OCI-LY7 (cell line): ENCODE data around the gene WRNIP1. TPM values are rescaled to one million over a fixed set of nuclear protein-coding genes. Genes with fewer than 3 reads are reported as not detected.

ENCODE experiments used
- BruUV-seq: library from RNA; stranded (reverse); fragments of 400-500 nt; replicated peaks from 2 replicates; lab custom pipeline; 2021; lab: Mats Ljungman, UMichigan
- CTCF ChIA-PET: fragments of 300-600 bp; sonication (Branson Sonifier 250); formaldehyde crosslinking; loops from one replicate; lab custom pipeline; 2022; ENCODE audit warnings: antibody characterized with exemption; ENCODE audit not compliant: unreplicated experiment; lab: Charles Lee
- POLR2A ChIA-PET: fragments of 300-600 bp; sonication (Branson Sonifier 250); formaldehyde crosslinking; loops from one replicate; lab custom pipeline; 2022; ENCODE audit warnings: antibody characterized with exemption; lab: Charles Lee
- DNase-seq: peaks from one replicate; pipeline ENCODE4 v3.0.0-alpha.2; 2015; ENCODE audit warnings: low spot score
- H2AFZ ChIP-seq: fragments of 200-600 bp; sonication (generic), shearing (Covaris generic); 2 replicates; pipeline ENCODE4 v1.6.1; 2014; ENCODE audit warnings: mild to moderate bottlenecking, antibody characterized with exemption, low read length, moderate library complexity
- H3K27ac ChIP-seq: fragments of 200-600 bp; sonication (generic); 2 replicates; pipeline ENCODE4 v1.5.1; 2014; ENCODE audit warnings: mixed run types, low read depth, mild to moderate bottlenecking, moderate library complexity, low read length, inconsistent platforms; ENCODE audit not compliant: poor library complexity, severe bottlenecking
- H3K36me3 ChIP-seq: fragments of 200-600 bp; sonication (generic); 2 replicates; pipeline ENCODE4 v1.6.1; 2014; ENCODE audit warnings: mild to moderate bottlenecking, antibody characterized with exemption, low read length, moderate library complexity, mixed read lengths; ENCODE audit not compliant: insufficient read depth
- H3K4me1 ChIP-seq: fragments of 200-600 bp; sonication (generic); 2 replicates; pipeline ENCODE4 v1.5.1; 2014; ENCODE audit warnings: mild to moderate bottlenecking, low read length; ENCODE audit not compliant: insufficient read depth, poor library complexity, severe bottlenecking
- H3K4me2 ChIP-seq: fragments of 200-600 bp; sonication (generic); 2 replicates; pipeline ENCODE4 v1.6.1; 2014; ENCODE audit warnings: mild to moderate bottlenecking, low read length
- H3K4me3 ChIP-seq: fragments of 200-600 bp; sonication (generic); 2 replicates; pipeline ENCODE4 v1.5.1; 2014; ENCODE audit warnings: mild to moderate bottlenecking, low read depth, low read length; ENCODE audit not compliant: poor library complexity, severe bottlenecking
- H3K79me2 ChIP-seq: fragments of 200-600 bp; sonication (generic); 2 replicates; pipeline ENCODE4 v1.6.1; 2016; ENCODE audit warnings: low read depth, mild to moderate bottlenecking, low read length, moderate library complexity, mixed read lengths; ENCODE audit not compliant: insufficient read depth
- H3K9me2 ChIP-seq: fragments of 200-600 bp; sonication (generic); 2 replicates; pipeline ENCODE4 v1.6.1; 2016; ENCODE audit warnings: mild to moderate bottlenecking, low read length, mixed read lengths; ENCODE audit not compliant: insufficient read depth
- H3K9me3 ChIP-seq: fragments of 200-600 bp; sonication (generic); 2 replicates; pipeline ENCODE4 v1.6.1; 2014; ENCODE audit warnings: mild to moderate bottlenecking, mixed run types, low read length, mixed read lengths
- H4K20me1 ChIP-seq: fragments of 200-600 bp; sonication (generic); 2 replicates; pipeline ENCODE4 v1.6.1; 2014; ENCODE audit warnings: mild to moderate bottlenecking, antibody characterized with exemption, low read length, moderate library complexity, mixed read lengths; ENCODE audit not compliant: insufficient read depth
- EZH2phosphoT487 ChIP-seq: fragments of 200-600 bp; sonication (generic); IDR thresholded peaks from 2 replicates; pipeline ENCODE4 v1.6.1; 2018; ENCODE audit warnings: low read depth, borderline replicate concordance, mild to moderate bottlenecking, mixed run types, antibody characterized with exemption, low read length, moderate library complexity, mixed read lengths
- intact Hi-C: fragments of 100-400 bp; cut with micrococcal nuclease; formaldehyde crosslinking; loops from one replicate; pipeline ENCODE4 v1.10.0; 2022; ENCODE audit not compliant: unreplicated experiment
- total RNA-seq, 2 experiments: library from RNA; depleted of rRNA in 1 of 2; stranded (reverse); fragments of >200 nt in 1 of 2; shearing (Covaris generic) in 1 of 2; gene quantifications; 2 replicates each; pipeline ENCODE4 v1.2.3, GENCODE V29; 2014 to 2022
- TF ChIP-seq, protein P1 (sequence below): fragments of 200-600 bp; sonication (generic); conservative IDR thresholded peaks from 2 replicates; pipeline ENCODE4 v1.5.1; 2014; ENCODE audit warnings: mild to moderate bottlenecking, antibody characterized with exemption, low read length, moderate library complexity, mixed read lengths

Gene WRNIP1
- total RNA-seq, 2 experiments from 2014 or later, result 43.8 to 54.2 TPM

- ChIA-PET CTCF (interaction anchor here (0.9 to 1.4 kb wide), 4 partner anchors 142 to 200 kb away, joined by 3 to 7 read pairs (median 4); no protein-coding TSS in a partner anchor), POLR2A (interaction anchor here (0.6 to 1.3 kb wide), 14 partner anchors 9 to 347 kb away, joined by 3 to 8 read pairs (median 4); no protein-coding TSS in a partner anchor)
- Histone ChIP-seq H3K36me3 (peaks cover 29% of the 10 kb centered on the region), H3K9me2 (no peaks in the 10 kb centered on the region), H3K4me1 (no peaks in the 10 kb centered on the region), H4K20me1 (no peaks in the 10 kb centered on the region), H3K4me3 (no peak overlapping the region), H2AFZ (no peak overlapping the region), H3K79me2 (no peaks in the 10 kb centered on the region), H3K9me3 (no peaks in the 10 kb centered on the region), H3K4me2 (no peak overlapping the region), H3K27ac (no peak overlapping the region)
- BruUV-seq, result no TSS peak
- intact Hi-C loops, result loop anchor here (1.0 to 5.0 kb wide), 5 partner anchors 55 to 266 kb away; no protein-coding TSS in a partner anchor
- TF ChIP-seq, protein P1, sequence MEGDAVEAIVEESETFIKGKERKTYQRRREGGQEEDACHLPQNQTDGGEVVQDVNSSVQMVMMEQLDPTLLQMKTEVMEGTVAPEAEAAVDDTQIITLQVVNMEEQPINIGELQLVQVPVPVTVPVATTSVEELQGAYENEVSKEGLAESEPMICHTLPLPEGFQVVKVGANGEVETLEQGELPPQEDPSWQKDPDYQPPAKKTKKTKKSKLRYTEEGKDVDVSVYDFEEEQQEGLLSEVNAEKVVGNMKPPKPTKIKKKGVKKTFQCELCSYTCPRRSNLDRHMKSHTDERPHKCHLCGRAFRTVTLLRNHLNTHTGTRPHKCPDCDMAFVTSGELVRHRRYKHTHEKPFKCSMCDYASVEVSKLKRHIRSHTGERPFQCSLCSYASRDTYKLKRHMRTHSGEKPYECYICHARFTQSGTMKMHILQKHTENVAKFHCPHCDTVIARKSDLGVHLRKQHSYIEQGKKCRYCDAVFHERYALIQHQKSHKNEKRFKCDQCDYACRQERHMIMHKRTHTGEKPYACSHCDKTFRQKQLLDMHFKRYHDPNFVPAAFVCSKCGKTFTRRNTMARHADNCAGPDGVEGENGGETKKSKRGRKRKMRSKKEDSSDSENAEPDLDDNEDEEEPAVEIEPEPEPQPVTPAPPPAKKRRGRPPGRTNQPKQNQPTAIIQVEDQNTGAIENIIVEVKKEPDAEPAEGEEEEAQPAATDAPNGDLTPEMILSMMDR, result peak; percentile 90
- no peak for TF ChIP-seq EZH2phosphoT487
- peak; percentile 75 for DNase-seq
Observed at GRCh38 chr6:2790588-2791449, 25.6 kb downstream of the WRNIP1 start.

DNA sequence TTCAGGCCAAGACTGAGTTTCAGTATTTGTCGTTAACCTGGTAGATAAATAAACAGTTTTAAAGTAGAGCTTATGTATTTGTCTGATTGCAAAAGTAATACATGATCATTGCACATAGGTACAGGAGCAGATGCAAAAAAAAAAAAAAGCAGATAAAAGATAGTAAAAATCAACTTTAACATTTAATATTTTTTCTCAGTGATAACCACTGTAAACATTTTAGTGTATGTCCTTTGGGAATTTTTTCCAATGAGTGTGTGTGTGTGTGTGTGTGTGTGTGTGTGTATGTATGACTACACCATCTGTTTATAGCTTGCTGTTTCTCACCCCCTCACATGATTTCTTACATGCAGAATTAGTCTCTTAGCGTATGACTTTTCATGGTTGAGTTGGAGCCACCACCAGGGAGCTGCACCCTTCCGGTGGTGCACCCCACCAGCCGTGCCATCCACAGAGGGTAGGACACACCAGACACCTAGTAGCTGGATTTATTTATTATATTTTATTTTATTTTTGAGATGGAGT lies 26.3 kb downstream of the WRNIP1 start:
- ChIA-PET POLR2A (interaction anchor here (0.6 to 1.3 kb wide), 14 partner anchors 9 to 673 kb away, joined by 3 to 8 read pairs (median 4); no protein-coding TSS in a partner anchor), CTCF (interaction anchor here (0.5 to 1.4 kb wide), 5 partner anchors 141 to 403 kb away, joined by 3 to 7 read pairs (median 3); no protein-coding TSS in a partner anchor)
- no peaks in the 10 kb centered on the region for H3K79me2 ChIP-seq
- H3K4me2 ChIP-seq, result no peak overlapping the region
- H3K4me1 ChIP-seq, result no peaks in the 10 kb centered on the region
- intact Hi-C loops, result loop anchor here (1.0 to 5.0 kb wide), 5 partner anchors 55 to 266 kb away; no protein-coding TSS in a partner anchor
- no peak overlapping the region for H3K4me3 ChIP-seq
- H3K9me2 ChIP-seq, result no peaks in the 10 kb centered on the region
- no peak for DNase-seq
- no peak overlapping the region for H3K27ac ChIP-seq
- H3K36me3 ChIP-seq, result peaks cover 22% of the 10 kb centered on the region
- no TSS peak for BruUV-seq
- TF ChIP-seq, protein P1, result no peak
- TF ChIP-seq EZH2phosphoT487, result no peak
- H3K9me3 ChIP-seq, result no peaks in the 10 kb centered on the region
- H4K20me1 ChIP-seq, result no peaks in the 10 kb centered on the region
- no peak overlapping the region for H2AFZ ChIP-seq
